LoVo (cell line): ENCODE measurements around the gene BCL2.

Source experiments
- DNase-seq: peaks from one replicate; pipeline ENCODE4 v3.0.0-alpha.2; 2016; ENCODE audit warnings: low spot score

The BCL2 gene

DNA sequence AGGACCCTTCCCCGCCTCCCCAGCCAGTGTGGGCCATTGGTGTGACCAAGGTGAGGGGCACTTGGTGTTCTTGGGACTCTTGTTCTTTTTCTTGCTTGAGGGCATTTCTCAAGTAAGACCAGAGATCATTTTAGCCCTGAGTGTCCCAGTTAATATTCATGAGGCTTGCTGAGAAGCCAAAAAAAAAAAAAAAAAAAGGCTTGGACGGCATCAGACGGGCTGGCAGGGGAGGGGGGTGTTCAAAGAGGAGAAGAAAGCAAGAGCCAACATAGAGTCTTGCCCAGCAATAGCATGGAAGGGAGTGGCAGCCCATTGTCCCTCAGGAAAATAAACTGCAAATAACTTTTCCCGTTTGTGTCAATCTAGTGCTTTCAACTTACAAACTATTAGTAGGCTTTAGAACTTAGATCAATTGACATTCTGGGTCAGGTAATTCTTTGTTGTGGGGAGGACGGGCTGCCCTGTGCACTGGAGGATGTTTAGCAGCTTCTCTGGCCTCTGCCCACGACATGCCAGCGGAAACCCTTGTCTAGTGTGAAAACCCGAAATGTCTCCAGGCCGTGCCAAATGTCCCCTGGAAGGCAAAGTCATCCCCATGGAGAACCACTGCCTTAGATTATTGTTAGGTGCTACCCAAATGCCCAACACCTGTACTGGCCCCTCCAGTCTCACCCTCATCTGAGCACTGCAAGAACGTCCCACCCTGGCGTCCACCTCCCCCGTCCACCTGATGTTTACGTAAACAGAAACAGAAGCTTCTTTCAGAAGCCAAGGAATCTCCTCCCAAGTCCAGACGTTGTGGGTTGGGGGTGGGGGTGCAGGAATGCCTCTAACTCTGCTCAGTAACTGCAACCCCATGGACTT is 163.4 kb downstream of the BCL2 start:
- no peak for DNase-seq

DNA sequence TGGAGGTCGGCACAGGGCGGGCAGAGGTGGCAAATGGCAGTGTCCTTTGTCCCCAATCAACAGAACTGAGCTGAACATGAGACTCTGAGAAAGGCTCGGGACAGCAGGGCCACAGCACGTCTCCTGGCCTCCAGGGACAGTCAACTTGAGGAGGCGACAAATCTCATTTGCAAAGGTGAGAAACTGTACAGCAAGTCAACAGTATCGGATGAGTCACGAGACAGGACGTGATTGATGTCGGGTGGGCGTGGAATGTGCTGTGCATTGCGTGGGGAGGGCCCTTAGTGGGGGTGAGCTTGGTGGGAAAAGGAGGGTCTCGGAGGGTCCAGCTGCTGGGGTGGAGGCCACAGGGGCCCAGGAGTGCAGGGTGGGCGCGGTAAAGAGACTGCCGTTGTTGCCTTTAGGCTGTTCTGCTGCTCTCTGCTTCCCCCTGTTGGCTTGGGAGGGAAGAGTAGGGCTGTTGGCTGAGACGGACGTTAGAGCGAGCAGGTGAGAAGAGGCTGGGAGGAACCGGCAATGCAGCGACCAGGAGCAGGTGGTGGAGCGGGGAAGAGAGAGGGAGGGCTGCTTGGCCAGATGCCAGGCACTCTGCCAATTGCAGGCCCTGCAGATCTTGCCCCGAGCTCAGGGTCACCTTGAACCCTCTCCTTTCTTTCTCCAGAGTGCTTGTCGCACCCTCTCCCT is 164.3 kb downstream of the BCL2 start:
- peak; percentile 52 for DNase-seq

DNA sequence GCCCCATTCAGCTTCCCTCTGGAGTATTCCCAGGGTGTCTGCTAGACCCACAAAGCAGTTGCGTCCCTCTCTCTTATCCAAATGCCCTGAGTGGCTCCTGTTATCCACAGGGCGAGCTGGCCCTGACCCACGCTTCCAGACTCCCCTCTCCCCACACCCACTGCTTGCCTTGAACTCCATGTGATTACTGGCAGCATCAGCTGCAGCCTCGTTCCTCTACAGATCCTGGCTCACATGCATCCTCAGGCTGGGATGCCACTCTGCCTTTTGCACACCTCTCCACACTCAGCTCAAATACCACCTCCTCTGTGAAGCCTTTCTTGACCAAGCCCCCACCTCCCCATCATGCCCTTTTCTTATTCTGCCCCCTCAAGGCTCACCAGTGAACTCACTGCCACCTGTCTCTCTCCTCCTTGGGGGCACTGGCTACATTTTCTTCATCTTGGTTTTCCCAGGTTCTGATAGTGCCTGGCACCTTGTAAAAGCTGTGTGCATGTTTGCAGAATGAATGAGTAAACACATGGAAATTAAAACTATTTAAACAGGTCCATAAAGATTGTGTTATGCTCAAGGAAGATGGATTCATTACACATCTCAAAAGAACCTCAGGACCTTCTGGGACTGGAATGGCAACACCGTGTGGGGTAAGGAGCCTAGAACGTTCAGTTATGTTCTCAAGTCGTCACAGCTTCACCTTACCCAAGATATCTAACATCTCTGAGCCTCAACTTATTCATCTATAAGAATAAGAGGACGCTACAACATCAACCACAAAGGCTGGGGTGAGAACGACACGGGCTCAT is 165.0 kb downstream of the BCL2 start:
- no peak for DNase-seq

DNA sequence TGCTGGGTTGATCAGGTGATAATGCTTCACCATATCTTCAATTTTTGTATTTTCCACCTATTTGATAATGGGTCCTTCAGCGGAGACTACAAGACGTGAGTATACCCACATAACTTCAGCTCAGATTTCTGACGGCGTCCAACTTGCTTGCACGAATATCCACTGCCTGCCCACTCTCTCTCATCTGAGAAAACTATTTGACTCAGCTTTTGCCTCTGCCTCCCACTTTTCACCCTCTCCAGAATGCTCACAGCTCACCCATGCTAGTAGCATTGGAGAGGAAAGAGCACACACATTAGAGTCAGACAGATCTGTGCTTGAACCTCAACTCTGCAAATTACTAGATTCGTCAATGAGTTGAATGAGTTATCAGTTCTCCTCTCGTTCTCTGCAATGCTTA is 166.8 kb downstream of the BCL2 start:
- DNase-seq: no peak

DNA sequence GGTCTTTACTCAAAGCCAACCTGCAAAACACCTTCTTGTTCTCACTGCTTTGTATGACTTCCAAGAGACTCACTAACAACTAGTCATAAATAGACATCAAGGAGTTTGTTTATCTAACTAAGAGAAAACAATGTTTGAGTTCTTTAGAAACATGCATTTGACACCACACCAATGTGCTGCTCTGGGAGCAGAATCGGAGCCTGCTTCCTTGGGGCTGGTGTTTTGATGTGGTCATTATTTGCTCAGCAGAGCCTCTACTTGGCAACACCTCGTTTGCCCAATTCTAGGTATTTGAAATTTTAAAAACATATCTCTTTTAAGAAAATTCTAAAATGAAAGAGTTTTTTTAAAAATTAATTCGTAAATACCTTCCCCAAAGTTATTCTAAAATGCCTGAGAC is 167.5 kb downstream of the BCL2 start:
- no peak for DNase-seq

DNA sequence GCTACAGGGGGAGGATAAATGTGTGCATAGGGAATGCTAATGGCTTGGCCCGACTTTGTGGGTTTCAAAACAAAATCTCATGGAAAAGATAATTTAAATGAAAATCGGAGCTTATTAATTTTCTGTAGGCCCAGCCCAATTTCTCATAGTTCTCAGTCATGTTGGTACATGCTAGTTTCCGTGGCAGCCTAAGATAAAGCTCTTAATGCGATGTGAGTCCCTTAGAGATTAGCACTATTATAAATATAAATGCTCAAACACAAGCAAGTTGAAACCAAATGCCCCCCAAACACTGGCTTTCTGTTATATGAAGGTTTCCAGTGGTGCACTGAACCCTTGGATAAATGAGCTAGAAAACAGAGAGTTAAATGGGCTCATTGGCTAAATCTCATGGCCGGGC is 168.0 kb downstream of the BCL2 start:
- DNase-seq: no peak

DNA sequence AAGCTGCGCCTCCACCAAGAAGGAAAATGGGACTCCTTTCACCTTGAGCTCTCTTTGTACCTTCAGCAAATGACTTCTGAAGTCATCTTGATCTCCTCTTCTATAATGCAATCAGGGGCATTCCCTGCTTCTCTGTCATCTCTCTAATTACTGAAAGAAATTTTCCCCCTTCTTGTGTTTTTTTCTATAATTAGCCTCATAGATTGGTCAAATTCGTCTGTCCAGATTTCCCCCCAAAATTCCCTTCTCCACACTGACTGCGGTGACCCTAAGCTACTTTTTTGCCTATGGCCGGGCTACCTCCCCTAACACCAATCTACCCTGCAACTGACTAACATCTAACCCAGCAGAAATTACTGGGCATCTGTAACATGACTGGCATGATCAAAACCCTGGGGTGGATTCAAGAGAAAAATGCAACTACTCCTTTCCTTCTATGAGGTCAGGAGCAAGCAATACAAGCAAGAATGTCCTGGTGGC is 168.6 kb downstream of the BCL2 start:
- no peak for DNase-seq

DNA sequence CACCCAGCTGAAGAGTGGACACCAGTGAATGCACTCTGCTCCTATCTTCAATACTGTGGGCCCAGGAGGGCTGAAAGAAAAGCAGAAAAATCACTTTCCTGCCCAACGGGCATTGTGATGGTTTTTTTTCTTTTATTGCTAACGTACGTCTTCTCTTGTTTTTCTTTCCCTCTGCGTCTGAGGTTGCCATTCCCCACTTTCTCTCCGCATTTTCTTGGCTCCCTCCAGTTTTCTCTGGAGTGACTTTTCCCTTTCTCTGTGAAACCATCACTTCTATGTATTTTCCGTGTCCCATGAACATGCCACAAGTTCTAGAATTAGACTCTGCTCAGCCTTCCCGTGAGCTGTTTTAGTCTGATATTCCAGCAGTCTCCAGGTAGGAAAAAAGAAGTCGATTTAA is 169.2 kb downstream of the BCL2 start:
- DNase-seq: no peak

DNA sequence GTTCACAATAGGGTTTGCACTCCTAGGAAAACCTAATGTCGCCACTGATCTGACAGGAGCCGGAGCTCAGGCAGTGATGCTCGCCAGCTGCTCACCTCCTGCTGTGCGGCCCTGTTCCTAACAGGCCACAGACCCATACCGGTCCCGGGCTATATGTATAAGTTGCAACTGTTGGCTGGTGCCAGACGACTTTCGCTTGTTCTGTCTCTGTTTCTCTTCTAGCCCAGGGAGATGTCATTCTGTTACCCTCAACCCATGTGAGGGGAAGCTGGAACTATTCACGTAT is 170.3 kb downstream of the BCL2 start:
- no peak for DNase-seq

DNA sequence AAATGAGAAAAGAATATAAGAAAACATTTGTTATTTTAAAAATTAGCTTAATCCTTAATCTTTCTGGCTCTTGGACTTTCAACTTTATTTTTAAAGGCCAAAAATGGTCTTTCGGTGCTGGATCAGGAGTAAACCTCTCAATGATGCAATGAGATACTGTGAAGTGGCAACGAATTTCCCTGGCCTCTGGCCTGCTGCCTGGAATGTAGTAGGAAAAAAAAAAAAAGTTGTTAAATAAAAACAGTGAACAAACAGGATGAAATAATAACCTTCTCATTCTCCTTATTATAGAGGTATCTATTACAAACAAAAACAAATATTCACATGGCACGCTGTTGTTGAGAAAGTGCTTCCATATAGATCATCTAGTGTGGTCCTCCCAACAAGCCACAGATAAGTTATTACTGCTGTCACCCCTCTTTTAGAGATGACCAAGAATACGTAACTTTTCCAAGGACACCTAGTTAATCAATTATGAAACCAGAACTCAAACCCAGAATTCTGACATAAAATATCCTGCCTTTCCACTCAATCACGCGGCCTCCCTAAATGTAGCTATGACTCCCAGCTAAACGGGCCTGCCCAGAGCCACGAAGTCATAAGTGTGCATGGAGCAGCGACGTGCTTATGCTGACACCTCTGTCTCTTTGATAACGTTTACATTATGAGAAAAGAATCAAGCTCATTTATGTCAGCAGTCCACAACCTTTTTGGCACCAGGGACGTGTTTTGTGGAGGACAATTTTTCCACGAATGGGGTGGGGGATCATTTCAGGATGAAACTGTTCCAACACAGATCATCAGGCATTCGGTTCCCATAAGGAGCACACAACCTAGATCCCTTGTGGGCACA is 170.9 kb downstream of the BCL2 start:
- DNase-seq: no peak

DNA sequence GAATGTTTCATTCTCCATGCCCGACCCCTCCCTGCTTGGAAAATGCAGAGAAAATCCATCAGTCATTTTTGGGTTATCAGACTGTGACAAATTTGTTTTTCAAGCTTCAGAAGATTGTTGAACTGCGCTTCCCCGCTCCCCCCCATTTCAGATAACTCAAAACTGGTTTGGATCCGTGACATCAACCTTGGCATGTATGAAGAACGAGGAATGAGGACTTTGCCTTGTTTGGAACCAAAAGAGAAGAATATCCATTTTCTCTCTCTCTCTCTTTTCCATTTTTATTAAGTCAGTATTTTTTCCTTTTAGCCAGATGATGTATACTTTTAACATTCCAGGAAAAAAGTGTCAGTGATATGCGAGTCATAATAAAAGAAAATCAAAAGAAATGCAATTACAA is 171.6 kb downstream of the BCL2 start:
- DNase-seq: no peak

DNA sequence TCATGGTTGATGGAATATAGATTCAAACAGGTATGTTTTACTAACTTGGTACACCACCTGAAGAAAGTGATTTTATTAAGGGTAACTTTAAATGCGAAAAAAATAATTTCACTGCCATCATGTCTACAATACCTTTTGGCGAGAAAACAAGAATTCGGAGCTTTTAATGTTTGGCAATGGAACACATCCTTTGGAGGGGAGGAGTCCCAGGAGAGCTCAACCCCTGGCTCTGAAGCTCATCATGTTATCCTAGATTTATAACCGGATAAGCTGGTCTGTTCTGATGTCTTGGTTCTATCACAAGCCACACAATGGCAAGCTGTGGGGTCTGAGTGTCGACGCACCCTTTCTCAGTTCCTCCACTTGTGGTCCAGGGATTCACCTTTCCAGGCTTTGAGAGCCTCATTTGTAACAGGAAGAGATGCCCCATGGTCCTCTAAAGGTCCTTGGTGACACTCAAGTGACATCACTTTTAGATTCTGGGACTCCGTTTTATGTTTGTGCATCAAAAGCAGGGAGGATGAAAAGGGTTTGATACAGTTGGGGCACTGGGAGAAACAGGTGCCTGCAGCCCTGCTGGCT is 172.7 kb downstream of the BCL2 start:
- no peak for DNase-seq

DNA sequence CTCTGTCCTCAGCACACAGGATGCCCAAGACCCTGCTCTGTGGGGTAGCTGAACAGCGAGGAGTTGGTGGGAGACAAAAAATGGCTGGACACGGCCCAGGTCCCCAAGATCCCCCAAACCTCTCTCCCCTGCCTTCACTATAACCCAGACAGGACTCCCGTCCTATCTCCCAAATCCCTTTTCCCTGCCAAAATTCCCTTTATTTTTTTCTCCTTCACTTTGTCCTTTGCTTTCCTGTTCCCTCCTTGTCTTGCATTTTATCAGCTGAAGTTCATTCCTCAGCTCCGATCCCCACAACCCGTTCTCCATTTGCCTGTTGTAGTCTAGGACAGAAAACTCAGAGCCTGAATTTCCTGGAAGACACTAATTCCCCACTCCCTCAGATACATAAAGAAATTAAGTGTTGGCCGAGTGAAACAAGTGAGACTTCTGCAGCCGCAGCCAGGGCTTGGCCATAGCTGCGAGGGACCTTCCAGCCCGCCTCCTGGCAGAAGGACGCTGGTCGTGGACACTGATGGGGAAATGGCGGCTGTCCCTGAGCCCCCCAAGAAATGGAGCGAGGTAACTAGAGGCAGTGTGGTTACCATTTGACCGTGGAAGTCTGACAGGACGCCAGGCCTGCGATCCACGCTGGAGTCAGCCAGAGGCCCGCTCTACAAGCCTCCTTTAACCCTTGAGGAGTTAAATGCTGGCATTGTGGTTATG is 173.6 kb downstream of the BCL2 start:
- DNase-seq: no peak

DNA sequence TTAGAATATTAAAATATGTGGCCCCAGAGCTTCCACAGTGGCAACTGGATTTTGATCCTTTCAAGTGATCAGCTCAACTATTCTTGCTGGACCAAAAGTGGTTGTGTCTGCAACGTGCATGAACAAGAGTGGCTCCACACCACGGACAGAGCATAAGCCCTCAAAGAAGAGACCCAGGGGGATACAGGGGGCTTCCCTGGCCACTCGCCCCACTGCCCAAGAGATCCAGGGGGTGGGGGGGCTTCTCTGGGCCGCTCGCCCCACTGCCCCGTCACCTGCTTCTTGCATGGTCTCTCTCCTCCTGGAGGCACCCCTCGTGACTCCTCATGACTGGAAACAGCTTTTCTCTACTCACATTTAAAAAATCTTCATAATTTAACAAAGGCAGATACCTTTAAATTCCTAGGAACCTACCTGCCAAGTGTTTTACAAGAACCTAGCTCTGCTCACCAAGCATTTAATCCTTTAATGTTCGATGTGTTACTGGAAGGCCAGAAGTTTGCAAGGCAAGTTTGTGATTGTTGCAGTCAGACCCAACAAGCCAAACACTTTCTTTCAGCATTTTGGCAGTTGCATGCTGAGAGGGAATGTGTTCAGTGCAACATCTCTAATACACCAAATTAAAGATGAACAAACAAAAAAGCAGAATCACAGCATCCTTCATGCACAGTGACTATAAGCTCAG is 174.3 kb downstream of the BCL2 start:
- no peak for DNase-seq

DNA sequence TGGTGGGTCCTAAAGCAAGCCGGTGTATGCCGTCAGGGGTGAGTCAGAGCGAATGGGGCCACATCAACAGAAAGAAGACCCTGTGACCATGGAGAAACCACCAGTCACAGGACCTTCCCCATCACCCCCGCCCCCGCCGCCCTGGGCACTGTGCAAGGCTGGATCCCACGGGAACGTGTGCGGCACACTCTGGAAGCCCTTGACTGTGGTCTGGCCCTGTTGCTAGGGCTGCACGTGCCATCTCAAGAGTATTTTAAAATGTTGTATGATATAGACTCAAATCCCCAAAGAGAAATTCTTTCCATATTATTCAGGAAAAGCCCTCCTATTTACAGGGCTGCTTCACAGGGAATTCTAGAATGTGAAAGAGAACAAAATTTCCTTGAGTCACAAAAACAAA is 174.8 kb downstream of the BCL2 start:
- DNase-seq: no peak

DNA sequence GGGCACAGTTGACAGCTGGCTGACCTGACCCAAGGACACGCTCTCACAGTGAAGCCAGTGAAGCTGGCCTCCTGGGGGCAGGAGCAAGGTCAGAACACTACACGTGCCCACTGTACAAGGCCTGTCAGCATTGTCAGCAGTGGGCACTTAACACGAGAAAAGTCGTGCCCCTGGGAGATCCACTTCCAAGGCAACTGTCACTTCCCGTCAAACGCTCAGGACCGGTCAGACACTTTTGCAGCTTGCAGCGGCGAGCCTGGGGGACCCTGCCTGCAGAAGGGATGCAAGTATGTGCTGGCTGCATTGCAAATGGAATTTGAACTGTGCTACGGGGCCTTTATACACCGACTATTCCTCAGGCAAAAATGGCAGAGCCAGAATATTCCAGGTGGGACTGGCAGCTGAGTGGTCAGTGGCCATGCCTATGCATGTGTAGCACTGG is 176.2 kb downstream of the BCL2 start:
- DNase-seq: no peak

DNA sequence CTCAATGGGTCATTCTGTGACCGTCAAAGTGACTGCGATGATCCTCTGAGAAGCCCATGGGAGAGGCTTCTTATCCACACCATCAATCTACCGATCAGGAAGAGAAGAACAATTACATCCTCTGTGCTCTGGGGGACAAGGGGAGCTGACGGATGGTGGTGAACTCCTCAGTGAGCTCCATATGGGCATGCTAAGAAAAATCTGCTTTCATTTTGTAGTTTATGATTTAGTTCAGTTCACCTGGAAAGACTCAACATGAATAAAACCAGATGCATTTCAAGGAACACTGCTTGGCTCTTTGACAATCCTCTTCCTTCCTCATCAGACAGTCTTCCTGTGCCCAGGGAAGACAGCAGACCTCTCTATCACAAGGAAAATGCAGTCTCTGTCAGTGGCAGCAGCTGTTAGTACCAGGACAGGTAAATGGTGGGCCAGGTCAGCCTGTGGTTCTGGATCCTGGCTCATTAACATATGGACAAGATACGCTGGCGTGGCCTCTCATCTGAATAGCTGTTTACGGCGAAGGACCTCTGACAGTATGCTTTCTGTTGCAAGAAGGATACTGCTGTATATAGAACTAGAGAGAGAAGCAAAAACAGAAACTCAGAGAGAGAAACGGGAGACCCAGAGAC is 176.9 kb downstream of the BCL2 start:
- no peak for DNase-seq

DNA sequence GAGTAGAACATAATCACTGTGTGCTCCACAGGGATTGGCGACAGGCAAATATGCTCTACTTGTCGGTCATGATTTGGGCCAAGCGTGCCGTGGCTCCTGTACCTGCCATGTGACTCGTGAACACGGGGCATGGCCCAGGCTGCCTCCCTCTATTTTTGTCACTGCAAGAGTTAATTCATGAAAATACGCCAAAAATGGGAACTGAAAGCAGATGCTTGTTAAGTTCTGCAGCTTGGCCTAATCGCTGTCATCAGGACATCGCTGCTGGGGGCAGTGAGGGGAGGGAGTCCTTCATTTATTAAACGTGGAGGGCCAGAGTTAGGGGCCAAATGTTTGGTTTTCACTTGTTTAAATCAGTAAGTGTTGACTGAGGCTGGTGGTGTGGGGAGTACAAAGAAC is 177.8 kb downstream of the BCL2 start:
- no peak for DNase-seq

DNA sequence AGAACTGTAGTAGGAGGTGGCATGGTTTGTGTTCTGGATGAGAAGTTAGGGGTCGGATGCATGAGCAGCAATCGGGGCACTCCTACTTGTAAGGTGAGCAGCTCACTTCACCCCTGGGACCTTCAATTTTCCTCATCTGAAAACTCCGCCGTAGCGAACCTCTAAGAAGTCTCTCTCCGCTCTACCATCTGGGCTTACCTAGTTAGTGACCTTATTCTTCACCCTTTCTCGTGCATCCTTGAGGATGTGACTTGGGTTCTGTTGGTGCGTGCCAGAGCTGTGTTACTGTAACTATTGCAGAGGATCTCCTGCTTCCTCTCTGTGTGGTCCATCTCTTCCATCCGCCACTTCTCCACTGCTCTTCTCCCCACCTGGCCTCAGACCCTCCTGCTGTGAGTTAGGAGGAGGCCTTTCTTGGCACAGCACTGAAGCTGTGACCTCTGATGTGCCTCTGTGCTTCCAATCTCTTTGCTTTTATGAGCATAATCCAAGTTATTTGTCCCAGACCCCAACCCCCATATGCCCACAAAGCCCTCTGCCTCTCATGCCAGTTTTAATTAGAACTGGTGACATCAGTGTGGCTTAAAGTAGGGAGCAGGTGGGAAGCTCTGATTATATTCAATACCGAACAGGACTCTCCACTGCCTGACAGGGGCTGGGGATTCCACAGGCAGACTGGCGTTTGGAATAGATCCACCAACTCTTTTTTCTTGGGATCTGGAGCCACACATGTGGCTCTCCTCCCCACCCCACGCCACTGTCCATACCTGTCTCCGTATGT is 178.4 kb downstream of the BCL2 start:
- no peak for DNase-seq
